CD8-positive, alpha-beta memory T cell (primary cell): Measurements from ENCODE around the gene ERI3. TPM values are rescaled to one million over a fixed set of nuclear protein-coding genes. Genes with fewer than 3 reads are reported as not detected.
A peak's percentile ranks its signal among the peaks of the same experiment; 100 is the strongest.

Experiments used
- CTCF ChIA-PET: fragments of 350-600 bp; sonication (Branson Sonifier 250); formaldehyde crosslinking; loops from one replicate; lab custom pipeline; 2021; ENCODE audit warnings: antibody characterized with exemption; lab: Charles Lee
- POLR2A ChIA-PET: fragments of 350-600 bp; sonication (Branson Sonifier 250); formaldehyde crosslinking; loops from one replicate; lab custom pipeline; 2021; ENCODE audit warnings: antibody characterized with exemption; lab: Charles Lee
- DNase-seq, 5 donors: peaks; one replicate each; pipeline versions ENCODE4 v3.0.0 to v3.0.0-alpha.2; 2020 to 2022; ENCODE audit warnings: mixed read lengths in 1 of 5
- H3K27ac ChIP-seq: one replicate; pipeline ENCODE4 v1.7.0; 2013; ENCODE audit warnings: low read depth, mild to moderate bottlenecking, low read length, moderate library complexity
- H3K27me3 ChIP-seq: 2 replicates; pipeline ENCODE4 v1.7.0; 2013; ENCODE audit warnings: low read length, mild to moderate bottlenecking; ENCODE audit not compliant: insufficient read depth, poor library complexity, severe bottlenecking
- H3K36me3 ChIP-seq: 2 replicates; pipeline ENCODE4 v1.7.0; 2013; ENCODE audit warnings: mild to moderate bottlenecking, low read length, moderate library complexity; ENCODE audit not compliant: insufficient read depth
- H3K4me1 ChIP-seq: 2 replicates; pipeline ENCODE4 v1.7.0; 2013; ENCODE audit warnings: mild to moderate bottlenecking, low read length, moderate library complexity; ENCODE audit not compliant: insufficient read depth
- H3K4me3 ChIP-seq: 2 replicates; pipeline ENCODE4 v1.7.0; 2013; ENCODE audit warnings: mild to moderate bottlenecking, low read length
- H3K9me3 ChIP-seq: 2 replicates; pipeline ENCODE4 v1.7.0; 2013; ENCODE audit warnings: mild to moderate bottlenecking, low read length
- H3K27ac Mint-ChIP-seq, 8 donors: one replicate each; pipeline ENCODE4 v1.8.0; 2020 to 2021; ENCODE audit warnings: mixed read lengths in 8 of 8, mild to moderate bottlenecking in 6 of 8, inconsistent platforms in 3 of 8, moderate library complexity in 3 of 8
- H3K27me3 Mint-ChIP-seq, 2 donors: one replicate each; pipeline ENCODE4 v1.8.0; 2020 to 2021; ENCODE audit warnings: mixed read lengths in 2 of 2, mild to moderate bottlenecking in 1 of 2, moderate library complexity in 1 of 2
- H3K36me3 Mint-ChIP-seq, 3 donors: one replicate each; pipeline ENCODE4 v1.8.0; 2020 to 2021; ENCODE audit warnings: mixed read lengths in 3 of 3, inconsistent platforms in 1 of 3, mild to moderate bottlenecking in 1 of 3
- H3K4me1 Mint-ChIP-seq, 3 donors: one replicate each; pipeline ENCODE4 v1.8.0; 2020 to 2021; ENCODE audit warnings: mixed read lengths in 3 of 3, inconsistent platforms in 1 of 3, mild to moderate bottlenecking in 1 of 3
- H3K4me3 Mint-ChIP-seq, 7 donors: one replicate each; pipeline ENCODE4 v1.8.0; 2020 to 2021; ENCODE audit warnings: mixed read lengths in 7 of 7, mild to moderate bottlenecking in 6 of 7, moderate library complexity in 4 of 7, inconsistent platforms in 2 of 7
- H3K9me3 Mint-ChIP-seq, 5 donors: one replicate each; pipeline ENCODE4 v1.8.0; 2020 to 2022; ENCODE audit warnings: mixed read lengths in 5 of 5, mild to moderate bottlenecking in 3 of 5, moderate library complexity in 2 of 5, inconsistent platforms in 1 of 5
- polyA plus RNA-seq: library from polyadenylated mRNA; unstranded; fragments of 300-500 nt; fragmentation: Illumina TruSeq; gene quantifications from one replicate; pipeline ENCODE4 v1.2.3, GENCODE V29; 2021
- total RNA-seq, 2 experiments: library from RNA; stranded (reverse); gene quantifications; one replicate each; pipeline ENCODE4 v1.2.3, GENCODE V29; 2021

ERI3 gene
- total and polyA plus RNA-seq, 3 experiments from 2014 or later, result 36.1 to 59.9 (median 53.8) TPM

DNA sequence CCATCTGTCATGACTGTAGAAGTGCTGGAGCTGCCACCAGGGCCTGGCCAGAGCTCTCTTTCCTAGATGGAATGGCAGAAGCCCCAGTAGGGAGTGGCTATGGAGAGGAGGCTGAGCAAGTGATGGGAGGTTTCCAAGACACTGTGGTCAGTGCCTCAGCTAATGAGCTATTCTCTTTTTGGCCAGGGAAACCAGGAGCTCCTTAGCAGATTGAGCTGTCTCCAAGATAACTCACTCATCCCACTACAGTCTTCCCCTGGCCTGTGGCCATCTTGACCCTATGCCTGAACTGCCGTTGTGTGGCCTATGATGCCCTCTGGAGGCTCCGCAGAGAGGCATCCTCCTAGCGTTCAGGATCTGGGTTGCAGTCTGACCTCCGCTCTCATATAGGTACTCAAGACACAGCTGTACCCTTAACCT lies 60.5 kb downstream of the ERI3 start:
- Mint-ChIP-seq H3K27ac (no peak overlapping the region), H3K9me3 (no peaks in the 10 kb centered on the region), H3K27me3 (no peaks in the 10 kb centered on the region), H3K4me3 (no peak overlapping the region), H3K36me3 (peaks cover 0 to 84% (median 29%) of the 10 kb centered on the region in 3 donors), H3K4me1 (no peaks in the 10 kb centered on the region)
- Histone ChIP-seq H3K27me3 (no peaks in the 10 kb centered on the region), H3K4me1 (no peaks in the 10 kb centered on the region), H3K9me3 (no peaks in the 10 kb centered on the region), H3K4me3 (no peak overlapping the region), H3K36me3 (peaks cover 25% of the 10 kb centered on the region), H3K27ac (no peak overlapping the region)
- DNase-seq, result no peak
- ChIA-PET CTCF (interaction anchor here (1.5 kb wide), 1 partner anchor 18 kb away, joined by 3 read pairs; no protein-coding TSS in a partner anchor), POLR2A (no interaction called here)

DNA sequence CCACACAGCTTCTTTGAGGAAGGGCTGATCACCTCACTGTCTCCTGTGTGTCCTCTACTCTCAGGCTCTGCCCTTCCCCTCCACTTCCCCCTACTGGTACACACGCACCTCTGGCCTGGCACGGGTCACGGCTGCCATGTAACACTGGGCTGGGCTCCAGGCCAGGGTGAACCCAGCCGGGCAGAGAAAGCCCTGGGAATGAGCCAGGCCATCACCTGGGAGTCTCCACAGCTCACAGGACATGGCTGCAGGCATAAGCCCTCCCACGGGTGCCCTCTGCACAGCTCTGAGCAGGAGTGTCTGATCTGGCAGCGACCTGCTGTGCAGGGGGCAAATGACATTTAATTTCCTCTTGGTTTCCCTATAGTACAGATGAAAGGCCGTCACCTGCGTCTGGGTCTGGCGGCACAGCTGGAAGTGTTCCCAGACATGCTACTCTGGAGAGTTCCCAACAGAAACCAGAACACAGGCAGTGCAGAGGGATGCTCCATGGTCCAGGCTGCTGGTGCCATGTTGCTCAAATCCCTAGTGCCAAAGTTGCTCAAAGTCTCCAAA lies 61.2 kb downstream of the ERI3 start:
- Mint-ChIP-seq H3K27me3 (no peaks in the 10 kb centered on the region), H3K4me1 (no peaks in the 10 kb centered on the region), H3K4me3 (no peak overlapping the region), H3K36me3 (peaks cover 0 to 87% (median 28%) of the 10 kb centered on the region in 3 donors), H3K9me3 (no peaks in the 10 kb centered on the region), H3K27ac (peak overlapping the region in 2 of 8 donors; percentile 43 to 51)
- Histone ChIP-seq H3K27me3 (no peaks in the 10 kb centered on the region), H3K36me3 (peaks cover 25% of the 10 kb centered on the region), H3K4me1 (no peaks in the 10 kb centered on the region), H3K4me3 (no peak overlapping the region), H3K9me3 (no peaks in the 10 kb centered on the region), H3K27ac (no peak overlapping the region)
- DNase-seq, result no peak
- CTCF ChIA-PET, result interaction anchor here (0.9 to 1.5 kb wide), 2 partner anchors 19 to 76 kb away, joined by 3 read pairs; no protein-coding TSS in a partner anchor
- POLR2A ChIA-PET, result no interaction called here

DNA sequence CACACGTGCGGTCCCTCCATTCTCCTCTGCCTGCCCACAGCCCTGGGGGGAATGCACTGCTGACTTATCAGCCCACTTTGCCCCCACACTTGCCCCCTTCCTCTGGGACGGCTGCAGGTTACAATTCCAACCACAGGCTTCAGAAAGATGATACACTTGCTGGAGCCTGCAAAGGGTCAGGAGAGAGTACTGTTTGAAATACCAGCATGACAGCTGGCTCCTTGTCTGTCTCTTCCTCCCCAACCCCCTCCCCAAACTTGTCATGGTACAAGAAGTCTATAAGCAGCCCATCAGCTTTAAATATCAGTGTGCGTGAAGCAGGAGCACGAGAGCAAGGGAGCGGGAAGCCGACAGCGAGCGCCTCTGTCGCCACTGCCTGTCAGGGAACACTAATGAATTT lies 62.4 kb downstream of the ERI3 start:
- ChIA-PET CTCF (interaction anchor here (0.9 kb wide), 1 partner anchor 75 kb away, joined by 3 read pairs; no protein-coding TSS in a partner anchor), POLR2A (no interaction called here)
- H3K27ac Mint-ChIP-seq, result peak overlapping the region in 1 of 8 donors; percentile 41

DNA sequence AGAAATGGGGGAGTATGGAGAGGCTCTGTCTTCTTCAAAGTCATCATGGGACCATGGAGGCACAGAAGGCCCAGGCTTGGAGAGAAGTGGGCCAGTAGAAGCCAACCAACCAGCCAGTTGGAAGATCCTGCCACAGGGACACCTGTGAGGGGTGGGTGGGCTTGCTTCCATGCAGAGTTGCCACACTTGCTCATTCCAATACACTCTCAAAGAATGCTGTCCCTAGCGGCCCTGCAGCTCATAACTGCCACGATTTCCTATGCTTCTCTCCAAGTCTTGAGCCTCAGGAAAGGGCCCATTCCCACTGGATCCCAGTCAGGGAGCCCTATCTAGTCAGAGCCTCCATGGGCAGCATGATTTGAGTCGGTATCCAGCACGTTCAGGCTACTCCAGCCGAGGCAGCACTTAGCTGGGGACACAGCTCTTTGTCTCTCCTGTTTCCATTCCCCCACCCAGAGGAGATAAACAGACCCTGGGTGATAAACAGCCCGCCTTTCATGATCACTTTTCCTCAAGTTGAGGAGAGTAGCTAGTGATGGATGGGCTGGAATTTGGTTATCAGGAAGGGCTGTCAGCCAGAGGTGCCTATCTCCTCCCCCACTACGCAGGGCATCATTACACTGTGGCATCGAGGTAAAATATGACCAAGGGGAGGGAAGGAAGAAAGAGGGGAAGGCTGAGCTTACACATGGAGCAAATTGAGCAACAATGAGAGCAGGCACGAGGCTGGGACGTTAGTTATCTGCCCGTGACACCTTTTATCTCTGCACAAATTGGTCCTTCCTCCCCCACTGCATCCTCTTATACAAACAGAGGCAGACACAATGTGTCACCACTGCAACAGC lies 64.6 kb downstream of the ERI3 start:
- H3K27me3 Mint-ChIP-seq, result no peaks in the 10 kb centered on the region
- no peaks in the 10 kb centered on the region for H3K4me1 Mint-ChIP-seq
- DNase-seq, result no peak
- H3K4me3 Mint-ChIP-seq, result no peak overlapping the region
- CTCF ChIA-PET, result no interaction called here
- H3K4me3 ChIP-seq, result no peak overlapping the region
- H3K27me3 ChIP-seq, result no peaks in the 10 kb centered on the region
- H3K36me3 ChIP-seq, result peaks cover 8% of the 10 kb centered on the region
- no peaks in the 10 kb centered on the region for H3K9me3 Mint-ChIP-seq
- peaks cover 0 to 81% (median 28%) of the 10 kb centered on the region in 3 donors for H3K36me3 Mint-ChIP-seq
- no peaks in the 10 kb centered on the region for H3K9me3 ChIP-seq
- no peaks in the 10 kb centered on the region for H3K4me1 ChIP-seq
- H3K27ac Mint-ChIP-seq, result no peak overlapping the region
- H3K27ac ChIP-seq, result peak overlapping the region; percentile 18
- POLR2A ChIA-PET, result no interaction called here

More for the DNA sequence above, 62.4 kb downstream of the ERI3 start:
- Mint-ChIP-seq H3K4me1 (no peaks in the 10 kb centered on the region), H3K4me3 (no peak overlapping the region), H3K27me3 (no peaks in the 10 kb centered on the region), H3K36me3 (peaks cover 0 to 85% (median 29%) of the 10 kb centered on the region in 3 donors), H3K9me3 (no peaks in the 10 kb centered on the region)
- H3K9me3 ChIP-seq, result no peaks in the 10 kb centered on the region
- no peak overlapping the region for H3K27ac ChIP-seq
- H3K36me3 ChIP-seq, result peaks cover 21% of the 10 kb centered on the region
- no peaks in the 10 kb centered on the region for H3K27me3 ChIP-seq
- H3K4me1 ChIP-seq, result no peaks in the 10 kb centered on the region
- no peak overlapping the region for H3K4me3 ChIP-seq
- no peak for DNase-seq

DNA sequence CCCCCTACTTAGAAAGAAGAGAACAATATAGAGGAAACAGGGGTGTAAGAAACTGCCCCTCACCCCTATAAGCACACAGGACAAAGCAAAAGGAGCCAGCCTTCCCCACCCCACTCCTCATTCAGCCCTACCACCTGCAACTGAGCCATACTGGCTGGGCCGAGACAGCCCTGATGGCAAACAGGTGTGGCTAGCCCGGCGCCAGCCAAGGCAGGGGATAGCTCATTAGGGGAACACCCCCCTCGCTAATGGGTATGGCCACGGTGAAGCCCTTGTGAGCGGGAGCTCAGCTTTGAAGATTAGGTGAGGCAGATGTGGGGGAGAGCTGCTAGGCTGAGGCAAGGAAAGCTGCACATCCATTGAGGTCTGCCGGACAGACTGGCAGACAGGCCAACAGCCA lies 65.5 kb downstream of the ERI3 start:
- ChIA-PET POLR2A (no interaction called here), CTCF (no interaction called here)
- Histone ChIP-seq H3K9me3 (no peaks in the 10 kb centered on the region), H3K36me3 (no peaks in the 10 kb centered on the region), H3K4me1 (no peaks in the 10 kb centered on the region), H3K4me3 (no peak overlapping the region), H3K27me3 (no peaks in the 10 kb centered on the region), H3K27ac (no peak overlapping the region)
- Mint-ChIP-seq H3K4me1 (no peaks in the 10 kb centered on the region), H3K36me3 (peaks cover 0 to 81% (median 25%) of the 10 kb centered on the region in 3 donors), H3K4me3 (no peak overlapping the region), H3K9me3 (no peaks in the 10 kb centered on the region), H3K27me3 (no peaks in the 10 kb centered on the region), H3K27ac (no peak overlapping the region)
- no peak for DNase-seq

DNA sequence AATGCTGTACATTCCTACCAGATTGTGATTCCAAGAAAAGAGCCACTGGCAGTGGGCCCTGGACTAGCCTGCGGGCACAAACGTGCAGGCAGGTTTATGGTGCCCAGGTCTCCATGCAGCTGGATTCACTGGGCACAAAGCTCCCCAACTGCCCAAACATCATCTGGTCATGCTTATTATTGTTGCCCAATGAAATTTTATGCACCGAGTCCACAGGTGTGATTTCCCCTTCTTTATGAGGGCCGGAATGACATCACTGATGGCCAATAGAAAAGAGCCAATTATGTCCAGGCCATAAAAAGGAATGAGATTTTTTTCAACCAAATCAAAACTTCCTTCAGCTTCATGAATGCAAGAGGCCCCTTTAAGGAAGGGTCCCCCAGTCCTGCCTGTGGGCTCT lies 66.2 kb downstream of the ERI3 start:
- Histone ChIP-seq H3K9me3 (no peaks in the 10 kb centered on the region), H3K4me3 (no peak overlapping the region), H3K27ac (no peak overlapping the region), H3K36me3 (no peaks in the 10 kb centered on the region), H3K4me1 (no peaks in the 10 kb centered on the region), H3K27me3 (no peaks in the 10 kb centered on the region)
- Mint-ChIP-seq H3K4me1 (no peaks in the 10 kb centered on the region), H3K36me3 (peaks cover 0 to 81% (median 24%) of the 10 kb centered on the region in 3 donors), H3K27ac (no peak overlapping the region), H3K4me3 (no peak overlapping the region), H3K9me3 (no peaks in the 10 kb centered on the region), H3K27me3 (no peaks in the 10 kb centered on the region)
- POLR2A ChIA-PET, result no interaction called here
- DNase-seq, result no peak
- CTCF ChIA-PET, result no interaction called here

DNA sequence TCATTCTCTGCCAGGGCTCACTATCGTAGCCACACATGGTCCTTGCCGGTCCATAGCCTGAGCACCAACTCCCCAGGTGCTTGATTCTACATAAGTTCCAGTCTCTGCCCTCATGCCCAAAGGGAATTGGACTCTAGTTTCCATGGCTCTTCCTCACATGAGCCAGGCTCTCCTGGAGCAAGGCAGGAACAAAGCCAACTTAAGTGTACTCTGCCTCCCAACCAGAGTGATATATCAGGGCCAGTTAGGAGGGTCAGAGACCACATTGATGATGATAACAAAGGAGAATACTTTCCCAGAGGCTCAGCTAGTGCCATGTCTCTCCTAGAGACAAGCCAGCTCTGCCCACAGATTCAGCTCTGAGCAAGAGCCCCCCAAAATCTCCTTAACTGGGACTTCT lies 70.9 kb downstream of the ERI3 start:
- H3K27ac ChIP-seq, result no peak overlapping the region
- no peaks in the 10 kb centered on the region for H3K27me3 ChIP-seq
- no peak for DNase-seq
- CTCF ChIA-PET, result no interaction called here
- Mint-ChIP-seq H3K27ac (no peak overlapping the region), H3K4me3 (no peak overlapping the region), H3K4me1 (no peaks in the 10 kb centered on the region), H3K27me3 (no peaks in the 10 kb centered on the region), H3K36me3 (peaks cover 0 to 64% (median 27%) of the 10 kb centered on the region in 3 donors), H3K9me3 (no peaks in the 10 kb centered on the region)
- H3K4me3 ChIP-seq, result no peak overlapping the region
- no peaks in the 10 kb centered on the region for H3K4me1 ChIP-seq
- no peaks in the 10 kb centered on the region for H3K9me3 ChIP-seq
- H3K36me3 ChIP-seq, result peaks cover 4% of the 10 kb centered on the region
- POLR2A ChIA-PET, result no interaction called here

DNA sequence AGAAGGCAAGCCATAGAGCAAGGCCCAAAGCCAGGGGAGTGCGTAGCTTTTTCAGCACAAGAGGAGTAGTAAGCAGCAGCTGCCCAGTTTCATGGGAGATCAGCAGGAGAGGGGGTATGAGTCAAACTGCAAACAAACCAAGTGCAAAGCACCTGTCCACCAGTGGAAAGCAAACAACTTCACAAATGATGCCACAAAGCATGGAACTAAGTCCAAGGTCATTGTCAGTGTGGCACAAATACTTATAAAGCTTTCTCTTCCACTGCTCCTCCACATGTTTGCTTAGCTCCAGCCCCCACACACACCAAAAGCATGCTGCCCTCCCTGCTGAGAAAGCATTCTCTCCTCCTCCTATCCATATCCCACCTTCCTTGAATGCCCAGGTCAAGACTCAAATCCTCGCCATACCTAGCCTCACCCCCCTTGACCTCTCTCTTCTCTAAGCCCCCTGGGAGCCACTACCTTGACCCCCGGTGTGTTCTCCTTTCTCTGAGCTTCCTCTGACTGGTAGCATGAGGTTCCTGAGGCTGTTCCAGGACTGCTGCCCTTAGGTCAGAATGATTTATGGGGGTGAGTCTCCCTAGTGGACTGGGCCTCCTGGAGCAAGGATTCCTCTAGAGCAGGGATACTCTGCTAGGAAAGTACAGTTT lies 71.4 kb downstream of the ERI3 start:
- Mint-ChIP-seq H3K9me3 (no peaks in the 10 kb centered on the region), H3K27ac (peak overlapping the region in 1 of 8 donors; percentile 80), H3K36me3 (peaks cover 0 to 59% (median 27%) of the 10 kb centered on the region in 3 donors), H3K4me3 (no peak overlapping the region), H3K27me3 (no peaks in the 10 kb centered on the region), H3K4me1 (no peaks in the 10 kb centered on the region)
- Histone ChIP-seq H3K4me1 (no peaks in the 10 kb centered on the region), H3K9me3 (no peaks in the 10 kb centered on the region), H3K27me3 (no peaks in the 10 kb centered on the region), H3K27ac (no peak overlapping the region), H3K36me3 (peaks cover 4% of the 10 kb centered on the region), H3K4me3 (no peak overlapping the region)
- CTCF ChIA-PET, result no interaction called here
- POLR2A ChIA-PET, result no interaction called here
- DNase-seq, result no peak
